Measurements from ENCODE around the gene POLDIP3.
"Not testable (repeated sequence)": the region's sequence is repeated elsewhere in the genome, so short reads cannot be mapped to it uniquely, and the experiment has no call there.

Gene POLDIP3

DNA sequence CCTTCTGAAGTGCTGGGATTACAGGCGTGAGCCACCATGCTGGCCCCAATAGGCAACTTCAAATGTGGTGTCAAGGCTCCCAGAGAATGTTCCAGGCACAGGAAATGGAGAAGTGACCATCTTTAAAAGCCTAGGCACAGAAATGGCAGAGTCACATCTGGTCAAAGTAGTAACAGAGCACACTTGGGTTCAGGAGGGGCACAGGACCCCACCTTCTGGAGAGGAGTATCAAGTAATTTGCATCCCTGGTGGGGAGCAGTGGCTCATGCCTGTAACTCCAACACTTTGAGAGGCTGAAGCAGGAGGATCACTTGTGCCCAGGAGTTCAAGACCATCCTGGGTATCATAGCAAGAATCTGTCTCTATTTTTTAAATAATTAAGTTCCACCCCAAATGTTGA lies 31.7 kb downstream of the POLDIP3 start:
- no peak for DNase-seq

DNA sequence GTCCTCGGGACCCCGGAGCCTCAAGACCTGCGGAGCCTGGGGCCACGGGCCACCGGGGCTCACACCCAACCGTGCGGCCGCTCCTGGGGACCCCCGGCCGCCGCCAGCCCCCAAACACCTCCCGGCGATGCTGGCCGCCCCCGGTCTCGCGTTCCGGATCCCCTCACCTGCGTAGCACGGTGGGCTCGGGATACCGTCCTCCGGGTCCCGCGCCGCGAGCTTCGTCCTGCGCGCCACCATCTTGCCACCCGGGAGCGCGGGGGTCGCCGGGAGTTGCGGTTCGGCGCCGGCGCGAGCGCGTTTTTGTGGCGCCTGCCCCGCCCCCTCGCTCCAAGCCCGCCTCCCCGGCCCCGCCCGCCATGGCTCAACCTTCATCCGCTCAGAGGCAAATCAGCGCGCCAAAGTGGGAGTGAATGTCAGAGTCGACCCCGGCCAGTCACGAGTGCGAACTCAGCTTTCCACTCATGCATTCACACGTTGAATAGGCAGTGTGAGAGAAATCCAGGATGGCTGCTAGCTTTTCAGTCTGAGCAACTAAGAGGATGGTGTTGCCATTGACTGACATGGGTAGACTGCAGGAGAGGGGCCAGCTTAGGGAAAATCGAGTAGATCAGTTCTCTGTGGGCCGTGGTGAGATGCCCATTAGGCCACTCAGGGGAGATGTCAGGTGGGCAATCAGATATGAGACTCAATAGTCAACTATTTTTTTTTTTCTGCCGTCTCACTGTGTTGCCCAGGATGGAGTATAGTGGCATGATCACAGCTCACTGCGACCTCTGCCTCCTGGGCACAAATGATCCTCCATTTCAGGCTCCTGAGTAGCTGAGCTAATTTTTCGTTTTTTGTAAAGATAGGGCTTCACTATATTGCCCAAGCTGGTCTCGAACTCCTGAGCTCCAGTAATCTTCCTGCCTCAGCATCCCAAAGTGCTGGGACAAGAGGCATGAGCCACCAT lies 32.6 kb downstream of the POLDIP3 start:
- peak; percentile 16 to 72 for DNase-seq

DNA sequence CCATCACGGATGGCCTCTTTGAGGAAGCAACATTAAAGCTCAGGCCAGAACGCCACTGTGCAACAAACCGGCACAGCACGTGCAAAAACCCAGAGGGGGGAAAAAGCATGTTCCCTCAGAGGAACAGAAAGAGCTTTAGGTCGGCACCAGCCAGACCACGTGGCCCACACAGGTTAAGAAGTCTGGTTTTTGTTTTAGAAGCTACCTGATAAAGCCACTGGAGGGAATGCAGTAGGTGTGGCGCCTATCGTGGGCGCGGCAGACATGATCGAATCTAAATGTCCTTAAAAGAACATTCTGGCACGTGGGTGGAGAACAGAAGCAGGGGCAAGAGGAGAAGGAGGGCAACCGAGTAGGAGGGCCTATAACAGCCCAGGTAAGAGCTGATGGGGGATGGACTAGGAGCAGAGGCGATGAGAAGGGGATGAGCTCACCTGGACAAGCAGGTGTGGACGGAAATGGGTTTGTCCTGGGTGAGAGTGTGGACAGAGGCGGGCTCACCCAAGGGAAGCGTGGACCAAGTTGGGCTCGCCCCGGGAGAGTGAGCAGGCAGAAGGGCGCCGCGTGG lies 33.4 kb downstream of the POLDIP3 start:
- DNase-seq = not testable (repeated sequence)

DNA sequence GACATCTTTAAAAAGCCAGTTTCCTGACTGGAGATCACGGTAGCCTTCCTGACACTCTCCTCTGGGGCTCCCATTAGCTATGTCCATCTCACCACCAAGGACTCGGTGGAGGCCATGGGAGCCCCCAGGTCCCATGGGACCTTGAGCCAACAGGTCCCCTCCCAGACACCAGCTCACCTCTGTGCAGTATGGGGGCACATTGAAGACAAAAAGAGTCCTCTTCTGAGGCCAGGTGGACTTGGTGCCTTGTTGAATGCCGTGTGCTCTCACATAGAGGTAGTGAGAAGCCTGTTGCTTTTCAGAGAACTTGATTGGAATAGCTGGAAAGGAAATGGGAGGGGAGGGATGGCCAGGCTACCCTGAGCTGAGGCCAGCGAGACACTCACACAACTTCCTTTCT lies 34.6 kb downstream of the POLDIP3 start:
- DNase-seq = not testable (repeated sequence)

DNA sequence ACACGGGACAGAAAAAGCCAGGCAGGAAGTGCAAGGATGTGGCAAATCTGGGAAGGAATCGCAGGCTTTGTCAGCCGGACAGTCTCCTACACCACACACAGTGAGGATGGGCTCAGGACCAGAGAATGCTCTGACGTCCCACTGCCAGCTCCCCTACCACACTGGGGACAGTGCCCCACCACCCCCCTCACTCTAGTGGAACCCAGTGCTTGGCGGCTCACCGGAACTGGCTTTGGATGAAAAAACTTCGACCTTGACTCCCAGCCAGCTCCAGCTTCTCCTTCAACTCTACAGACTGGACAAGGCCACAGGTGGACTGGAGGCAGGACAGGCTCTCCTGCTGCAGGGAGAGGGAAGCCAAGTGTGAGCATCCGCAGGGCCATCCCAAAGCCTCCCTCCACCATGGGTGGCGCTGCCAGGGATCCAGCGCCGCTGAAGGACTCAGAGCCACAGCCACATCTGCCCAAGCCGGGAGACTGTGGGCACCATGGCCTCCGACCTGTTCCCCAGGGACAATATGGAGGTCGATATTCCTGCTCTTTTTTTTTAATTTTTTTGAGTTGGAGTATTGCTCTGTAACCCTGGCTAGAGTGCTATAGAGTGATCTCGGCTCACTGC lies 37.0 kb downstream of the POLDIP3 start:
- no peak for DNase-seq

DNA sequence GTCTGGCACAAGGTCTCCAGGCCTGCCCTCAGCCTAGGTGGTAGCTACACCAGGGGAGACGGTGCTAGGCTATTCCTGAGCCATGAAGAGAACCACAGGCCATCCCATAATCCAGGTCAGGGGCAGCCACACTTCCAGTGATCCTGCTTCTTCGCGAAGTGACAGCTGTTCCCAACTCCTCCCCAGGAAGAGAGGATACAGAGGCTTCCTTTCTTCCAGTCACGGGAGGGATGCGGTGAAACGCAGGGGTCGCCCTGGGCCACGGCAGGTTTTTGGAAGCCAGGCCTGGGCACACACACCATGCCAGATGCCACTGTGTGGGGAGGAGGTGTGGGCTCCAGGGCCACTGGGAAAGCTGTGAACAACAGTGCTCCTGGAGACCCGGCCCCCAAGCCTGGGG lies 37.5 kb downstream of the POLDIP3 start:
- not testable (repeated sequence) for DNase-seq

DNA sequence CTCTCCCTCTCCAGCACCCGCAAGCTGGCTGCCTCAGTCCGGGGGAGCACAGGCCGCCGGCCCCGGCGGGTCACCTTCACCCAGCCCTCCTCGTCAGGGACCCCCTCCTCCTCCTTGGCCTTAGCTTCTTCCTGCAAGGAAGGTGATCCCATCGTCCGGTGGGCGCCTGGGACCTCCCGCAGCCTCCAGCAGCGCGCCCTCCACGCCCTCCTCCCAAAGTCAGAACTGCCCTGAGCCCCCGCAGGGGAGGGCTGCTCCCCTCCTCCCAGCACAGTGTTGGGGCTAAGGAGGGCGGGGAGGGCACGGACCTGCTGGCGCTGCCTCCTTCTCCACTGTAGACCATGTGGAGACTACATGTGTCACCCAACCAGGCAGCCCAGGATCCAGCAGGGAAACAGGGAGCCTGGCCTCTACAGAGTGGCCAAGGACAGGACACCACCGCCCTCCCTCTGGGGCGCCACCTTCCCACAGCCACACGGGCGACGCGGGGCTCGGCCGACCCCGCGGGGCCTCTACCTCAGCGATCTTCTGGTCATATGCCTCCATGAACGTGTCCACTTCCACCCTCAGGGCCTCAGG lies 38.6 kb downstream of the POLDIP3 start:
- not testable (repeated sequence) for DNase-seq

DNA sequence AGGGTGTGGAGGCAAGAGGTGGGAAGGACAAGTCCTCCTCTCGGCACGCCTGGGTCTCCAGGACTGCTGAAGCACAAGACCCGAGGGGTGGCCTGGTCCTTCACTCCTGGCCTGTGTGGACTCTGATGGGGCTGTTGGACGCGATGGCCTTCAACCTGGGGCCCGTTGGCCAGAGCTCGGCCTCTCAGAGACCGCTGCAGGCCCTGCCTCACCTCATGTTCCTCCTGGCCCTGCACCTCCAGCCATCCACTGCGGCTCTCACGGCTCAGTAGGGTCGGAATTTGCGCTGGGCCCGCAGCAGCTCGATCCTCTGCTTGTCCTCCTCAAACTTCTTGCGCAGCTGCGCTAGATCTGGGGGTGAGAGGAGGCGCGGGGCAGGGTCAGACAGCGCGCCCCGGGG lies 40.2 kb downstream of the POLDIP3 start:
- not testable (repeated sequence) for DNase-seq

DNA sequence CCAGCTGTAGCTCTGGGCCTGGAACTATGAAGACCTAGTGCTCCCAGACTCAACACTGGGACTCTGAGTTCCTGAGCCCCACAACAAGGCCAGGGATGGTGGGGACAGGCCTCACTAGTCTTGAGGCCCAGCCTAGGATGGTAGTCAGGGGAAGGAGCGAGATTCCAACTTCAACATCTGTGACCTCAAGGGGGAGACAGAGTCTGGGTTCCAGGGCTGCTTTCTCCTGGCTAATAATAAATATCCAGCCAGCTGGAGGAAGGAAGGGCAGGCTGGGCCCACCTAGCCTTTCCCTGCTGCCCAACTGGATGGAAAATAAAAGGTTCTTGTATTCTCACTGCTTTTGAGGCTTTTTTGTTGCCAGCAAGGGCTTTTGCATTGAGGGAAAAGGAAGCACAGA lies 40.6 kb downstream of the POLDIP3 start:
- DNase-seq = not testable (repeated sequence)

DNA sequence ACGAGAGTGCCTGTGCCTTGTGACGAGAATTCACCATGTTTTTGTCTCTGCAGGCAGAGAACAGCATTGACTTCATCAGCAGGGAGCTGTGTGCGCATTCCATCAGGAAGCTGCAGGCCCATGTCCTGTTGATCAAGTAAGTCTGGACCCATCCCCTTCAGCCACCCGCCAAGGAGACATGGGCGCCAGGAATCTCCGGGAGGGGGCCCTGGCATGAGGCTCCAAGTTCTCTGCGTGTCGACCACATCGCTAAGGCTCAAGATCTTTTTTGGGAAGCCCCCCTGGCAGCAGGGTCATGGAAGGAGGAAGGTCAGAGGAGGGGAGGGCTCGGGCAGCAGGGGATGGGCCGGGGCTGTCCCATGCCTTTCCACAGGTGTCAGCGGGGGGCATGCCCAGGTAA lies 43.6 kb downstream of the POLDIP3 start:
- not testable (repeated sequence) for DNase-seq

DNA sequence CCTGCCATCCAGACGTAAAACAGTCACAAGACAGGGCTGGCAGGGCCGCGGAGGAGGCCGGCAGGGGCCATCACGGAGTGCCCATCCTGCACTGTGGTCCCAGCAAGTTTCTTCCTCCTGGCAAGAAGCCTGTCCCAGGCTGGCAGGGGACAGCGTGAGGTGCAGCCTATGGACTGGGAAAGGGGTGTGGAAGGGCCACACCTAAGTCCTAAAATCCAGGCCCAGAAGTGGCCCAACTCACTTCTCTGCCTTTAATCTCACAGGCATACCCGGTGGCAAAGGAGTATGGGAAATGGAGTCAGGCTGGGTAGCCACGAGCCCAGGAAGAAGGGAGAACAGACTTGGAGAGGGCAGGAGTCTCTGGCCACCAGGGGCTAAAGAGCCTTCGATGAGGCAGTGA lies 44.1 kb downstream of the POLDIP3 start:
- not testable (repeated sequence) for DNase-seq

DNA sequence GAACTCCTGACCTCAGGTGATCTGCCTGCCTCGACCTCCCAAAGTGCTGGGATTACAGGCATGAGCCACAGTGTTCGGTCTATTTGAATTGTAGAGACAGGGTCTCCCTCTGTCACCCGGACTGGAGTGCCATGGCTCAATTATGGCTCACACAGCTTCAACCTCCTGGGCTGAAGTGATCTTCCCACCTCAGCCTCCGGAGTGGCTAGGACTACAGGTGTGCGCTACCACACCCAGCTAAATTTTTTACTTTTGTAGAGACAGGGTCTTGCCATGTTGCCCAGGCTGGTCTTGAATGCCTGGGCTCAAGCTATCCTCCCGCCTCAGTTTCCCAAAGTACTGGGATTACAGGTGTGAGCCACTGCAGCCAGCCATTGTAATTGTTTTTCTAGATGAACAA lies 46.7 kb downstream of the POLDIP3 start:
- DNase-seq = not testable (repeated sequence)

DNA sequence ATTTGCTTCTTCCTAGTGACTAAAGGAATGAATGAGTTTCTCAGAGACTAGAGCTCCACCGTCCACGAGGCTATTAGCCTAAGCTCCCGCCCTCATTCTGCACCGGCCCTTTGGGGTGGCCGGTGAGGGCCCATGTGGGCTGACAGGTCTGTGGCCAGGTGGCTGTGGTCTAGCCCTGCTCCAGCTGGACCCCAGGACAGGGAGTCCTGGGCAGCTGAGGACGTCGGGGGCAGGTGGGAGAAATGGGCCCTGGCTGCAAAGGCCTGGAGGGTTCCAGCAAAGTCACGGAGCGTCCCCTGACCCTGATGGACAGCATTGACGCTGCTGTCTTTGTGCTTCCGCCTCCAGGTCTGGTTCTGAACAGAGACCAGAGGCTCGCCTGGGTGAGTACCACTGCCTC lies 48.7 kb downstream of the POLDIP3 start:
- DNase-seq = no peak

DNA sequence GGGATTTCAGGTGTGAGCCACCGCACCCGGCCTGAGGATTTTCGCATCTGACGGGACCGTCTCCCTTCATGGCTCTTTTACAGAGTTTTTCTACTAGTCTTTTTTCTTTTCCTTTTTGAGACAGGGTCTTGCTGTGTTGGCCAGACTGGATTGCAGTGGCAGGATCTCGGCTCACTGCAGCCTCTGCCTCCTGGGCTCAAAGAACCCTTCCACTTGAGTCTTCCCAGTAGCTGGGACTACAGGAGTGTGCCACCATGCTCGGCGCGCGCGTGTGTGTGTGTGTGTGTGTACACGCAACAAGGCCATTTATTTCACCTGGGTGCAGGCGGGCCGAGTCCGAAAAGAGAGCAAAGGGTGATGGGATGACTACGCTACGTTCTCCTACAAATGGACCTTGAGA lies 50.0 kb downstream of the POLDIP3 start:
- no peak for DNase-seq

DNA sequence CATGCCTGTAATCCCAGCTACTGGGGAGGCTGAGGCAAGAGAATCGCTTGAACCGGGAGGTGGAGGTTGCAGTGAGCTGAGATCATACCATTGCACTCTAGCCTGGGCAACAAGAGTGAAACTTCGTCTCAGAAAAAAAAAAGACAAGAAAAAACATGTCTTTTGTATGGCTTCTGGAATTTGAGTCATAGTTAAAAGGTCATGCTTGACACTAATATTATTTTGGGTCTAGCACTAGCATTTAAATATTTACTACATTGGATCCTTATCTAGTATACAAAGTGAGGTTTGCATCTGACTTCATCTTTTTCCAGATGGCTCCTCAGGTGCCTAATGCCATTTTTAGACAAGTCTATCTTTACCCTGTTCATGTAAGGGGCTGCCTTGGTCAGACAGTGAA lies 50.7 kb downstream of the POLDIP3 start:
- DNase-seq = not testable (repeated sequence)

DNA sequence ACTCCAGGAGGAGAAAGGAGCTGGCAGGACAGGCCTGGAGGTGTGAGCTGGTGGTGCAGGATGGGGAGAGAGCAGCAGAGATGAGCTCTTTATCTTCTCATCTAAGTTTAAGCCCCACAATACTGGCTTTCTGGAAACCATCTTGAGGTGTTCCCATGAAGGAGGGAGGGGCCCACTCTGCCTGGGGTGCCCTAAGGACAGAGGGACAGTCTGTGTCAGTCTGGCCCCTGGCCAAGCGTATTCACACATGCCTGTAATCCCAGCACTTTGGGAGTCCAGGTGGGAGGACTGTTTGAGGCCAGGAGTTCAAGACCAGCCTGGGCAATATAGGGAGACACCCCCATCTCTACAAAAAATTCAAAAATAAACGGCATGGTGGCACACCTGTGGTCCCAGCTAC lies 52.0 kb downstream of the POLDIP3 start:
- DNase-seq = no peak

DNA sequence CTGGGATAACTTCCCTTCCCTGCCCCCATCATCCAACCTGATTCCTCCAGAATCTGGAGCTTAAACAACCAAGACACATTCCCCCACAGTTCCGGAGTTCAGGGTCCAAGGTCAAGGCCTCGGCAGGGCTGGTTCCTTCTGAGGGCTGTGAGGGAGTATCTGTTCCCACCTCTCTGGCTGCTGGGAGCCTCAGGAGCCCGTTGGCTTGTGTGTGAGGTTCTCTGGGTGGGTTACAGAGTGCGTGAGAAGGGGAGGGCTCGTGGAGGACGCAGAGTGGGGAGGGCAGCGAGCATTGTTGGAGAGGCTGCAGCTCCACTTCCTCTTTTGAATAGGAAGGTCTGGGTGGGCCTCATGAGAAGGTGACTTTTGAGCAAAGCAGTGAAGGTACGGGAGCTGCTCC lies 52.4 kb downstream of the POLDIP3 start:
- no peak for DNase-seq

DNA sequence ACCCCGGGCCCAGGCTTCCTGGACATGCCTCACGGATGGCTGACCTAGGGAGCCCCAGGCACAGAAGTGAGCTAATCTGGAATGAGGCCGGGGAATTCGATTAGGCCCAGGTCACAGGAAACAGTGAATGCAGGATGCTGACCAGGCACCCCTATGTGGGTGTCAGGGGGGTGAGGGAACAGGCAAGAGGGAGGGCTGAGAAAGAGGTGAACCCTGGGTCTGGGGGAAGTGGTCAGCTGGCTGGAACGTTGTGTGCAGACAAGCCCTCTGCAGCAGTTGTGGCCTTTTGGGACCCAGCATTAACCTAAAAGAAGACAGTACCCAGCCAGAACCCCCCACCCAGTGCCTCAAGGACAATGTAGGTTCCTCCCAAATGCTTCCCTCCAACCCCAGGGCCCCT lies 52.8 kb downstream of the POLDIP3 start:
- no peak for DNase-seq

DNA sequence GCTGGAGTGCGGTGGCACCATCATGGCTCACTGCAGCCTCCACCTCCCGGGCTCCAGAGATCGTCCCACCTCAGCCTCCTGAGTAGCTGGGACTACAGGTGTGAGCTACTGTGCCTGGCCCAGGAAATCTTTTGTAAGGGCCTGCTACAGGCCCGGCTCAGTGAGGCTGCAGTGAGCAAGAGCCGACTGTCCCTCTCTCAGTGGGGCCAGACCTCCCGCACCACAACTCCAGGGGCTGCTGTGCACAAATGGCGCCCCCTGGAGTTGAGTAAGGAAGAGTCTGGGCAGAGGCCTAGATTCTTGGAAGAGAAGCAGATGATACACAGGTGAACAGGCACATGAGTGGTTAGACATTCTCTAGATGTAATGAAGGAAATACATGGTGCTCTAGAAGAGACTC lies 53.9 kb downstream of the POLDIP3 start:
- peak in 1 of 2 donors; percentile 6 for DNase-seq

DNA sequence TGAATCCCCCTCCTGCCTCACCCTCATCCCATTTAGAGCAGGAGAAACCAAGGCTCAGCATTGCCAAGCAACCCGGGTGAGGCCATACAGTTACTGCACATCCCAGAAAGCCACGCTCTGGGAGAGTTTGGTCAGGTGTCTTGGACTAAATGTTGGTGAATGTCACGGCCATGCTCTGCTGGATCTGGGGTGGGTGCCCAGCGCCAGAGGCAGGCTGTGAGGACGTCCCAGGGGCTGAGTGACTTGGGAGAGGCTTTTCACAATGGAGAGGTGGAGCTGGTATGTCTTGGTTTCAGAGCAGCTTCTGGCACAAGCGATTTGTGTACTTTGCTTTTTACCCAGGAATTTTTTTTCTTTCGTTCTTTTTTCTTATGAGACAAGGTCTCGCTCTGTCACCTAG lies 54.3 kb downstream of the POLDIP3 start:
- DNase-seq = no peak

DNA sequence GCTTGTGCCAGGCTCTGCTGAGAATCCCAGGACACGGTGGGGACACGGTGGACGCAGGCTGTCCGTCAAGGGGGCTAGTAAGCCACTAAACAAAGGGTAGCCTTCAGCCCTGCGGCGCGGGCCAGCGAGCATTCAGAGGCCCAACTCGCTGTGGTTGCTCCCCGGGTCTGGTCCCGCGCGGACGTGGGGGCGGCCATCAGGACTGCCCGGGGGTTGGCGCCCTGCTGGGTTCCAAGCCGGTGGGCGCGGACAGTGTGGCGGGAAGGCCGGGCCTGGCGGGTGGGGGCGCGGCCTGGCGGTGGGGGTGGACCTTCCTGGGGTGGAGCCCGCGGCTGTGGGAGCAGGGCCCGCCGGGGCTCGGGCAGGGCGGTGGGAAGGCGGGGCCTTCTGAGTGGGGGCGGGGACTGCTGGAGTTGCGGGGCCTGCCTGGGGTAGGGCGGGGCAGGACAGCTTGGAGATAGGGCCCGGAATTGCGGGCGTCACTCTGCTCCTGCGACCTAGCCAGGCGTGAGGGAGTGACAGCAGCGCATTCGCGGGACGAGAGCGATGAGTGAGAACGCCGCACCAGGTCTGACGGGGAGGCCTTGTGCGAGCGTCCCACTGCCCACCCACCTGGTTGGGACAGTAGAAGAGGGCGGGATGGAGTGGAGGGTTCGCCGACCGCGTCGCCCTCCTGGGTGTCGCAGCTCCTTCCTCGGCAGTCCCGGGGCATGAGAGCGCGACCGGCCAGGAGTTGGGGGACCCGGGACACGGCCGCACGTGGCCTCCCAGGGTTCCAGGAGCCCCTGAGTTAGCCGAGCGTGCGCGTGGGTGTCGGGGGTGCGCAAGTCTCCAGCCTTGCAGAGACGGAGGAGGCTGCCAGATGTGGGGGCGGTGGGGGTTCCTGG lies 61.0 kb downstream of the POLDIP3 start, which contains the start of gene SERHL2:
Gene SERHL2 (plus strand): TSS at position 482 of the 887 bp plus-strand sequence. CDS start 65 bp downstream, at position 547.
- DNase-seq = peak; percentile 77 to 86

DNA sequence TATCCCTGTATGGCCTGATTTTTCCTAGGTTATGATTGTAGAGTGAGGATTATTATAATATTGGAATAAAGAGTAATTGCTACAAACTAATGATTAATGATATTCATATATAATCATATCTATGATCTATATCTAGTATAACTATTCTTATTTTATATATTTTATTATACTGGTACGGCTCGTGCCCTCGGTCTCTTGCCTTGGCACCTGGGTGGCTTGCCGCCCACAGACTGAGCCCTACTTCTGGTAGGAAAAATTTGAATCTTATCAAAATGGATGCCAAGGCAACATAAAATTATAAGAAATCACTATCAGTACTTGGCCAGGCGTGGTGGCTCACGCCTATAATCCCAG lies 62.4 kb downstream of the POLDIP3 start:
- not testable (repeated sequence) for DNase-seq

Measured in hippocampal formation (tissue), 2 donors.